Transverse colon (tissue), 4 donors: ENCODE data around the gene BLZF1. TPM values are rescaled to one million over a fixed set of nuclear protein-coding genes. Genes with fewer than 3 reads are reported as not detected.

Experiments used
- DNase-seq: peaks from one replicate; pipeline ENCODE4 v3.0.0-alpha.2; 2019
- H3K27ac ChIP-seq, 4 donors: fragments of 200-600 bp; sonication (generic); 2 replicates each; pipeline ENCODE4 v1.5.1; 2016 to 2018; ENCODE audit warnings: inconsistent platforms in 4 of 4
- H3K27me3 ChIP-seq: fragments of 200-600 bp; sonication (generic); 2 replicates; pipeline ENCODE4 v1.5.1; 2017; ENCODE audit warnings: inconsistent platforms
- H3K36me3 ChIP-seq, 4 donors: fragments of 200-600 bp; sonication (generic); 2 replicates each; pipeline ENCODE4 v1.5.1; 2017 to 2019; ENCODE audit warnings: inconsistent platforms in 4 of 4
- H3K4me1 ChIP-seq, 4 donors: fragments of 200-600 bp; sonication (generic); 2 replicates each; pipeline ENCODE4 v1.5.1; 2017 to 2020; ENCODE audit warnings: inconsistent platforms in 4 of 4
- H3K4me3 ChIP-seq, 4 donors: fragments of 200-600 bp; sonication (generic); 1 replicate in 1 of 4; 2 replicates in 3 of 4; pipeline versions ENCODE4 v1.5.1 to v1.6.1; 2017 to 2019; ENCODE audit warnings: inconsistent platforms in 4 of 4
- H3K9me3 ChIP-seq, 2 donors: fragments of 200-600 bp; sonication (generic); 2 replicates each; pipeline ENCODE4 v1.5.1; 2017 to 2019; ENCODE audit warnings: inconsistent platforms in 2 of 2
- EP300 ChIP-seq: sonication (generic); formaldehyde crosslinking; IDR thresholded peaks from one replicate; pipeline ENCODE4 v1.6.1; 2017; ENCODE audit warnings: antibody characterized with exemption, low read depth
- POLR2A ChIP-seq: fragments of 450-650 bp; IDR thresholded peaks from one replicate; pipeline ENCODE4 v1.6.1; 2016; ENCODE audit warnings: antibody characterized with exemption, mild to moderate bottlenecking, moderate library complexity
- POLR2AphosphoS5 ChIP-seq, 3 donors: sonication (generic); formaldehyde crosslinking; IDR thresholded peaks; one replicate each; pipeline ENCODE4 v1.6.1; 2016; ENCODE audit warnings: antibody characterized with exemption in 3 of 3
- WGBS, 2 donors: methylation state at CpG; one replicate each; pipeline ENCODE4 v1.1.5; 2018; ENCODE audit warnings: low coverage in 1 of 2; 5-methylcytosine and 5-hydroxymethylcytosine counted together
- in situ Hi-C, 4 donors: fragments of 200-750 bp; cut with MboI; loops; one replicate each; pipeline versions ENCODE4 v1.15.0 to v1.15.1; 2017; ENCODE audit warnings: low sequenced_read_pairs in 3 of 4, low pct_ligation_motif_present in 1 of 4, low pct_unique_long_range_greater_than_20kb in 1 of 4
- intact Hi-C: fragments of 100-400 bp; cut with DNase I; formaldehyde crosslinking; loops from one replicate; pipeline ENCODE4 v1.15.1; 2023; ENCODE audit warnings: low total_unique reads
- total RNA-seq, 4 donors: library from RNA; depleted of rRNA; stranded (reverse); fragments of >200 nt; gene quantifications; one replicate each; pipeline ENCODE4 v1.1.0, GENCODE V29; 2016
- TF ChIP-seq, protein P1 (sequence below), 5 experiments: fragments of 200-600 bp in 3 of 5; fragments of 450-650 bp in 2 of 5; sonication (generic) in 3 of 5; IDR thresholded peaks; 1 replicate in 2 of 5; 2 replicates in 3 of 5; pipeline ENCODE4 v1.5.1; 2016 to 2017; ENCODE audit warnings: antibody characterized with exemption in 5 of 5, inconsistent platforms in 3 of 5, mild to moderate bottlenecking in 2 of 5, moderate library complexity in 1 of 5

The BLZF1 gene
- total RNA-seq, 4 donors from 2014 or later: 14.5 to 33.3 (median 28.1) TPM

DNA sequence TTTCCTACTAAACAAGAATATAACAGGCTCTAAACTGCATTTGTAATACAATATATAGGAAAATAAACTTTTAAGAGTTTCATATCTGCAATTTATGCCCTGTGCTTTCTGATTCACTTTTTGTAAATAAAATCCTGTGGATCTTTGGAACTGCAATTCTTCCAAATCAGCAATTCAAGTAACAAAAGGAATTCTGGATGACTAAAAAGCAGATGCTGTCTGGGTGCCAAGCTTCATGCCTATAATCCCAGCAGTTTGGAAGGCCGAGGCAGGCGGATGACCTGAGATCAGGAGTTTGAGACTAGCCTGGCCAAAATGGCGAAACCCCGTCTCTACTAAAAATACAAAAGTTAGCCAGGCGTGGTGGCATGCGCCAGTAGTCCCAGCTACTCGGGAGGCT lies 6.7 kb upstream of the BLZF1 start:
- in situ Hi-C loops (loop anchor here in 1 of 4 donors (25.0 kb wide), 1 partner anchor 924 kb away; no protein-coding TSS in a partner anchor), intact Hi-C loops (loop anchor here (10.0 kb wide), 1 partner anchor 1026 kb away; no protein-coding TSS in a partner anchor)
- WGBS, 2 donors: 87% methylated on average over 7 of the region's 7 CpGs; no CpG with 5 or more reads in 1 of the 2 donors
- H3K9me3 ChIP-seq: no peaks in the 10 kb centered on the region
- H3K4me1 ChIP-seq: peaks cover 0 to 4% (median under 1%) of the 10 kb centered on the region in 4 donors
- no peaks in the 10 kb centered on the region for H3K27me3 ChIP-seq
- TF ChIP-seq EP300: no peak
- TF ChIP-seq POLR2A: no peak
- TF ChIP-seq, protein P1, sequence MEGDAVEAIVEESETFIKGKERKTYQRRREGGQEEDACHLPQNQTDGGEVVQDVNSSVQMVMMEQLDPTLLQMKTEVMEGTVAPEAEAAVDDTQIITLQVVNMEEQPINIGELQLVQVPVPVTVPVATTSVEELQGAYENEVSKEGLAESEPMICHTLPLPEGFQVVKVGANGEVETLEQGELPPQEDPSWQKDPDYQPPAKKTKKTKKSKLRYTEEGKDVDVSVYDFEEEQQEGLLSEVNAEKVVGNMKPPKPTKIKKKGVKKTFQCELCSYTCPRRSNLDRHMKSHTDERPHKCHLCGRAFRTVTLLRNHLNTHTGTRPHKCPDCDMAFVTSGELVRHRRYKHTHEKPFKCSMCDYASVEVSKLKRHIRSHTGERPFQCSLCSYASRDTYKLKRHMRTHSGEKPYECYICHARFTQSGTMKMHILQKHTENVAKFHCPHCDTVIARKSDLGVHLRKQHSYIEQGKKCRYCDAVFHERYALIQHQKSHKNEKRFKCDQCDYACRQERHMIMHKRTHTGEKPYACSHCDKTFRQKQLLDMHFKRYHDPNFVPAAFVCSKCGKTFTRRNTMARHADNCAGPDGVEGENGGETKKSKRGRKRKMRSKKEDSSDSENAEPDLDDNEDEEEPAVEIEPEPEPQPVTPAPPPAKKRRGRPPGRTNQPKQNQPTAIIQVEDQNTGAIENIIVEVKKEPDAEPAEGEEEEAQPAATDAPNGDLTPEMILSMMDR (IDR thresholded peaks at IDR 0.05): no peak
- no peak for TF ChIP-seq POLR2AphosphoS5 (IDR thresholded peaks at IDR 0.05)
- H3K36me3 ChIP-seq: no peaks in the 10 kb centered on the region
- no peak overlapping the region for H3K4me3 ChIP-seq
- no peak overlapping the region for H3K27ac ChIP-seq
- no peak for DNase-seq

DNA sequence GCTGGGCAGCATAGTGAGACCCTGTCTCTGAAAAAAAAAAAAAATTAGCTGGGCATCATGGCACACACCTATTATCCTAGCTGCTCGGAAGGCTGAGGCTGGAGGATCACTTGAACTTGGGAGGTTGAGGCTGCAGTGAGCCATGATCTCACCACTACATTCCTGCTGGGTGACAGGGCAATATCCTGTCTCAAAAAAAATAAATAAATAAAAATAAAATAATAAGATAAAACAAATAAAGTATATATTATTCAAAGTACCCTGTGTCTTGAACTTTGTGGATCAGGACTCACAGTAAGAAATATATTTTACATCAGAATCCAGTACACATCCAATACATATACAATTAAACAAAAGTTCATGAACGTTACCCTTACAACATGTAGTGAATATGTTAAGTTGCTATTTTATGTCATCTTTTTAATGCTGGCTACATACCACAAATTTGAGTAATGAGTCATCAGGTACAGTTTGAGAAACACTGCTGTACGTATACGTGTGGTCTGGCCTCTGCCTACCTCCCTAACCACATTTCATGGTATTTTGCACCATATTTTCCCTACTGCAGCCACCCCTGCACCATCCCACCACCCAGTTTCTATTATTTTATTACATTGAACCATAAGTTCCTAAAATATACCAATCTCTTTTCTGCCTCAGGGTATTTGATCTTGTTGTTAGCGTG lies 4.8 kb upstream of the BLZF1 start:
- in situ Hi-C loops: loop anchor here in 1 of 4 donors (25.0 kb wide), 1 partner anchor 926 kb away; no protein-coding TSS in a partner anchor
- Histone ChIP-seq H3K4me3 (no peak overlapping the region), H3K27ac (no peak overlapping the region), H3K4me1 (peaks cover 0 to 11% (median 10%) of the 10 kb centered on the region in 4 donors), H3K27me3 (no peaks in the 10 kb centered on the region), H3K36me3 (no peaks in the 10 kb centered on the region), H3K9me3 (no peaks in the 10 kb centered on the region)
- 64 to 78% methylated on average over 5 of the region's 5 CpGs for WGBS, 2 donors
- intact Hi-C loops: loop anchor here (10.0 kb wide), 1 partner anchor 1028 kb away; no protein-coding TSS in a partner anchor
- TF ChIP-seq POLR2A (no peak), POLR2AphosphoS5 (IDR thresholded peaks at IDR 0.05) (no peak)
- TF ChIP-seq, protein P1 (IDR thresholded peaks at IDR 0.05): no peak
- DNase-seq: no peak

DNA sequence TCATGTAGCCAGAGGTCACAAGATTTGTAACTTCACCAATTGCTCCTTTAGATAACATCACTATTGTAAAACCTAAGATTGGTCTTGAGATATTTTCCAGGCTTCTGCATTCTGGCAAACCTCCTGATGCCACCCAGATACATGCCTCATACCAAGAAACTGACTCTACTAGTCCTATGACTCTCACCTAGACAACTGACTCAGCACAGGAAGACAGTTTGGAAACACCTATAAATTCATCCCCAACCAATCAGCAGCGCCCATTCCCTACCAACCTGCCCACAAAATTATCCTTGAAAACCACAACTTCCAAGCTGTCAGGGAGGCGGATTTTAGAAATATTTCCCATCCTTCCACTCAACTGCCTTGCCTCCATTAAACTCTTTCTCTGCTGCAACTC lies 3.0 kb upstream of the BLZF1 start:
- intact Hi-C loops (loop anchor here (10.0 kb wide), 1 partner anchor 1030 kb away; no protein-coding TSS in a partner anchor), in situ Hi-C loops (loop anchor here in 1 of 4 donors (25.0 kb wide), 1 partner anchor 928 kb away; no protein-coding TSS in a partner anchor)
- Histone ChIP-seq H3K27me3 (no peaks in the 10 kb centered on the region), H3K4me1 (peaks cover 5 to 22% (median 20%) of the 10 kb centered on the region in 4 donors), H3K27ac (no peak overlapping the region), H3K4me3 (no peak overlapping the region), H3K9me3 (no peaks in the 10 kb centered on the region), H3K36me3 (peaks cover 0 to 2% (median under 1%) of the 10 kb centered on the region in 4 donors)
- no peak for DNase-seq
- no peak for TF ChIP-seq POLR2AphosphoS5 (IDR thresholded peaks at IDR 0.05)
- TF ChIP-seq POLR2A: no peak
- no peak for TF ChIP-seq EP300
- TF ChIP-seq, protein P1 (IDR thresholded peaks at IDR 0.05): no peak
- 90 to 97% methylated on average over 2 of the region's 2 CpGs for WGBS, 2 donors

DNA sequence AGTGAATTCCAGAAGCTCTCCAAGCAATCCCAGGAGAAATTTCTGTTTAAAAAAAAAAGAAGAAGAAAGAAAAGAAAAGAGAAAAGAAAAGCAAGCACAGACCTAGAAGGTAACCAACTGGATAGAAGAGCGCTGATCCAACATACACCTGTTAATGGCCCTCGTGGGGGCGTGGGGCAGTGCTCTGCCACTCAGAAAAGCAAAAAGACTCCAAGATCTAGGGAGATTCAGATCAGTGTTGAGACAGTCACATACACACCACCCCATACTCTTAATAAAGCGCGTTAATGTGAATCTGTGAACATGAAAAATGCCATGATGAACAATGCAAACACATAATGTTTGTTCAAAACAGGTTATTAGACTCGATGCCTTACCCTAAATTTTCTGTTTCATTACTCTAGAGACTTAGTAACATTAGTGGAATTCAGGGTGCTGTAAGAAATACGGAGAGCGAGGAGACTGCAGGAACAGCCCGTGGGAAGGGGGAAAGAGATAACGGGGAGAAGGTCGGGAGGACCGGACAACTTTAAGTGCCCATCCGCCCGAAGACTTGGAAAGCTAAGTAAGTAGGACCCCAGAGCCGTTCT lies 804 bp upstream of the BLZF1 start:
- 7% methylated on average over 15 of the region's 15 CpGs; no CpG with 5 or more reads in 1 of the 2 donors for WGBS, 2 donors
- H3K4me1 ChIP-seq: peaks cover 5 to 26% (median 21%) of the 10 kb centered on the region in 4 donors
- in situ Hi-C loops (loop anchor here in 1 of 4 donors (25.0 kb wide), 1 partner anchor 930 kb away; no protein-coding TSS in a partner anchor), intact Hi-C loops (loop anchor here (10.0 kb wide), 1 partner anchor 1032 kb away; no protein-coding TSS in a partner anchor)
- no peaks in the 10 kb centered on the region for H3K27me3 ChIP-seq
- TF ChIP-seq EP300: no peak
- TF ChIP-seq POLR2AphosphoS5 (IDR thresholded peaks at IDR 0.05): no peak
- TF ChIP-seq, protein P1 (IDR thresholded peaks at IDR 0.05): no peak
- TF ChIP-seq POLR2A: no peak
- peak overlapping the region; percentile 52 to 84 (median 58) for H3K4me3 ChIP-seq
- H3K9me3 ChIP-seq: no peaks in the 10 kb centered on the region
- peaks cover 0 to 24% (median 5%) of the 10 kb centered on the region in 4 donors for H3K36me3 ChIP-seq
- no peak for DNase-seq
- peak overlapping the region; percentile 84 to 91 (median 87) for H3K27ac ChIP-seq
